ENCODE measurements around the gene NIT1.

GRCh38 chr1:161083748-161084596 lies 33.9 kb upstream of the NIT1 start:
- no peak for TF ChIP-seq CTCF (IDR thresholded peaks at IDR 0.05 in 2 of 3, conservative IDR thresholded peaks at IDR 0.05 in 1 of 3; ENCODE audit: borderline replicate concordance in 1 of 3, insufficient read depth in 1 of 3, low read depth in 2 of 3, low read length in 2 of 3)
- TF ChIP-seq POLR2AphosphoS5 (IDR thresholded peaks at IDR 0.05; ENCODE audit: low read depth, low read length) = no peak
- TF ChIP-seq MAX (IDR thresholded peaks at IDR 0.05) = no peak
- no peak for TF ChIP-seq POLR2A (IDR thresholded peaks at IDR 0.05; ENCODE audit: borderline replicate concordance, extremely low read depth, insufficient read depth, insufficient read length)
- no peak for TF ChIP-seq EZH2 (IDR thresholded peaks at IDR 0.05)
- no peak for TF ChIP-seq ZFX (IDR thresholded peaks at IDR 0.05)
- TF ChIP-seq EZH2phosphoT487 (IDR thresholded peaks at IDR 0.05; ENCODE audit: borderline replicate concordance) = no peak
- TF ChIP-seq YY1 (IDR thresholded peaks at IDR 0.05; ENCODE audit: extremely low read depth, insufficient replicate concordance, low read depth, low read length) = no peak
- no peak for TF ChIP-seq ATF3 (IDR thresholded peaks at IDR 0.05)
- no peak for TF ChIP-seq REST (IDR thresholded peaks at IDR 0.05; ENCODE audit: low read depth)
- no peak for TF ChIP-seq ELF1 (IDR thresholded peaks at IDR 0.05; ENCODE audit: borderline replicate concordance, low read depth)
- no peak for TF ChIP-seq SP1 (IDR thresholded peaks at IDR 0.05; ENCODE audit: low read depth)

All from HCT116 (cell line).